Lower leg skin (tissue), 3 donors: ENCODE measurements around the gene C1orf210.

Source experiments
- POLR2A ChIP-seq, 2 donors: fragments of 450-650 bp; IDR thresholded peaks; one replicate each; pipeline ENCODE4 v1.6.1; 2016 to 2017; ENCODE audit warnings: antibody characterized with exemption in 2 of 2, mild to moderate bottlenecking in 1 of 2, moderate library complexity in 1 of 2
- TF ChIP-seq, protein P1 (sequence below), 3 donors: fragments of 450-650 bp; IDR thresholded peaks; one replicate each; pipeline ENCODE4 v1.5.1; 2016; ENCODE audit warnings: antibody characterized with exemption in 3 of 3, mild to moderate bottlenecking in 3 of 3, moderate library complexity in 2 of 3

DNA sequence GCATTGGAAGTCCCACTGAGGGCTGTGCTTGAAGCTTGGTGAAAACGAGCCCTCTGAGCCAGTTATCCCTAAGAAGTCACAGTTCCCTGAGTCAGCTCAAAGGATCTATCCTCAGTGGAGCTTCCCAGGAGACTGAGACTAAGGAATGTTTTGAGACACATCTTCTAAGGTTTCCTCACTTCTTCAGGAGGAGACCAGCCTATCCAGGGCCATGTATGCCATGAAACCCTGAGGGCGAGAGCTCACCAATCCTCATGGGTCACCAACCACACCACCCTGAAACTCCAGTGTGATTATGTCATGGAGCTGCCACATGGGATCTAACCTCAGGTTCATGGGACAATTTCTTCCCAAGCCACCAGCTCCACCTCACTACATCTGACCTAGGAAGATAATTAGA lies 7.8 kb upstream of the C1orf210 start:
- no peak for TF ChIP-seq POLR2A (IDR thresholded peaks at IDR 0.05)
- TF ChIP-seq, protein P1, sequence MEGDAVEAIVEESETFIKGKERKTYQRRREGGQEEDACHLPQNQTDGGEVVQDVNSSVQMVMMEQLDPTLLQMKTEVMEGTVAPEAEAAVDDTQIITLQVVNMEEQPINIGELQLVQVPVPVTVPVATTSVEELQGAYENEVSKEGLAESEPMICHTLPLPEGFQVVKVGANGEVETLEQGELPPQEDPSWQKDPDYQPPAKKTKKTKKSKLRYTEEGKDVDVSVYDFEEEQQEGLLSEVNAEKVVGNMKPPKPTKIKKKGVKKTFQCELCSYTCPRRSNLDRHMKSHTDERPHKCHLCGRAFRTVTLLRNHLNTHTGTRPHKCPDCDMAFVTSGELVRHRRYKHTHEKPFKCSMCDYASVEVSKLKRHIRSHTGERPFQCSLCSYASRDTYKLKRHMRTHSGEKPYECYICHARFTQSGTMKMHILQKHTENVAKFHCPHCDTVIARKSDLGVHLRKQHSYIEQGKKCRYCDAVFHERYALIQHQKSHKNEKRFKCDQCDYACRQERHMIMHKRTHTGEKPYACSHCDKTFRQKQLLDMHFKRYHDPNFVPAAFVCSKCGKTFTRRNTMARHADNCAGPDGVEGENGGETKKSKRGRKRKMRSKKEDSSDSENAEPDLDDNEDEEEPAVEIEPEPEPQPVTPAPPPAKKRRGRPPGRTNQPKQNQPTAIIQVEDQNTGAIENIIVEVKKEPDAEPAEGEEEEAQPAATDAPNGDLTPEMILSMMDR (IDR thresholded peaks at IDR 0.05), result no peak
